Measurements from ENCODE around the gene DAZAP1.

The DAZAP1 gene

GRCh38 chr19:1361601-1362386, 45.6 kb upstream of the DAZAP1 start:
- no peak for TF ChIP-seq EZH2phosphoT487 (conservative IDR thresholded peaks at IDR 0.05; ENCODE audit: low read length)
- TF ChIP-seq, protein P1, sequence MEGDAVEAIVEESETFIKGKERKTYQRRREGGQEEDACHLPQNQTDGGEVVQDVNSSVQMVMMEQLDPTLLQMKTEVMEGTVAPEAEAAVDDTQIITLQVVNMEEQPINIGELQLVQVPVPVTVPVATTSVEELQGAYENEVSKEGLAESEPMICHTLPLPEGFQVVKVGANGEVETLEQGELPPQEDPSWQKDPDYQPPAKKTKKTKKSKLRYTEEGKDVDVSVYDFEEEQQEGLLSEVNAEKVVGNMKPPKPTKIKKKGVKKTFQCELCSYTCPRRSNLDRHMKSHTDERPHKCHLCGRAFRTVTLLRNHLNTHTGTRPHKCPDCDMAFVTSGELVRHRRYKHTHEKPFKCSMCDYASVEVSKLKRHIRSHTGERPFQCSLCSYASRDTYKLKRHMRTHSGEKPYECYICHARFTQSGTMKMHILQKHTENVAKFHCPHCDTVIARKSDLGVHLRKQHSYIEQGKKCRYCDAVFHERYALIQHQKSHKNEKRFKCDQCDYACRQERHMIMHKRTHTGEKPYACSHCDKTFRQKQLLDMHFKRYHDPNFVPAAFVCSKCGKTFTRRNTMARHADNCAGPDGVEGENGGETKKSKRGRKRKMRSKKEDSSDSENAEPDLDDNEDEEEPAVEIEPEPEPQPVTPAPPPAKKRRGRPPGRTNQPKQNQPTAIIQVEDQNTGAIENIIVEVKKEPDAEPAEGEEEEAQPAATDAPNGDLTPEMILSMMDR (IDR thresholded peaks at IDR 0.05; ENCODE audit: insufficient read depth, low read length, poor library complexity, severe bottlenecking) = no peak
- H3K4me2 ChIP-seq (ENCODE audit: low read depth, low read length, poor library complexity, severe bottlenecking) = no peak overlapping the region

GRCh38 chr19:1362387-1363257, 44.8 kb upstream of the DAZAP1 start:
- Histone ChIP-seq H3K9me3 (ENCODE audit: insufficient read depth, low read length) (no peaks in the 10 kb centered on the region), H2AFZ (ENCODE audit: low read depth, low read length, severe bottlenecking) (no peak overlapping the region), H4K20me1 (ENCODE audit: low read depth, low read length) (no peaks in the 10 kb centered on the region), H3K36me3 (ENCODE audit: low read length) (0 out of 2 replicates have a peak, but pooled peaks cover 3% of the 10 kb centered on the region), H3K4me3 (ENCODE audit: insufficient read depth, low read length, poor library complexity, severe bottlenecking) (no peak overlapping the region), H3K79me2 (ENCODE audit: insufficient read depth, low read length) (no peaks in the 10 kb centered on the region), H3K27me3 (ENCODE audit: low read length) (no peaks in the 10 kb centered on the region), H3K9ac (ENCODE audit: low read length) (no peak overlapping the region), H3K4me2 (ENCODE audit: low read depth, low read length, poor library complexity, severe bottlenecking) (no peak overlapping the region), H3K27ac (ENCODE audit: low read depth, low read length) (no peak overlapping the region), H3K9me2 (replicated peaks; ENCODE audit: insufficient read depth, low read length) (no peaks in the 10 kb centered on the region), H3F3A (ENCODE audit: insufficient read depth) (no peaks in the 10 kb centered on the region)
- TF ChIP-seq EZH2phosphoT487 (conservative IDR thresholded peaks at IDR 0.05; ENCODE audit: low read length) = no peak
- TF ChIP-seq, protein P1 (IDR thresholded peaks at IDR 0.05; ENCODE audit: insufficient read depth, low read length, poor library complexity, severe bottlenecking) = no peak

More at GRCh38 chr19:1361601-1362386, 45.6 kb upstream of the DAZAP1 start:
- Histone ChIP-seq H3K4me3 (ENCODE audit: insufficient read depth, low read length, poor library complexity, severe bottlenecking) (no peak overlapping the region), H3K27ac (ENCODE audit: low read depth, low read length) (no peak overlapping the region), H3K27me3 (ENCODE audit: low read length) (no peaks in the 10 kb centered on the region), H3K36me3 (ENCODE audit: low read length) (0 out of 2 replicates have a peak, but pooled peaks cover 7% of the 10 kb centered on the region), H2AFZ (ENCODE audit: low read depth, low read length, severe bottlenecking) (no peak overlapping the region), H3F3A (ENCODE audit: insufficient read depth) (no peaks in the 10 kb centered on the region), H3K9ac (ENCODE audit: low read length) (no peak overlapping the region), H3K9me3 (ENCODE audit: insufficient read depth, low read length) (no peaks in the 10 kb centered on the region), H4K20me1 (ENCODE audit: low read depth, low read length) (no peaks in the 10 kb centered on the region), H3K9me2 (replicated peaks; ENCODE audit: insufficient read depth, low read length) (no peaks in the 10 kb centered on the region), H3K79me2 (ENCODE audit: insufficient read depth, low read length) (no peaks in the 10 kb centered on the region)

- Histone ChIP-seq H3K36me3 (ENCODE audit: low read length) (0 out of 2 replicates have a peak, but pooled peaks cover 3% of the 10 kb centered on the region), H3K9me2 (replicated peaks; ENCODE audit: insufficient read depth, low read length) (no peaks in the 10 kb centered on the region), H4K20me1 (ENCODE audit: low read depth, low read length) (no peaks in the 10 kb centered on the region), H3K9ac (ENCODE audit: low read length) (no peak overlapping the region), H3K79me2 (ENCODE audit: insufficient read depth, low read length) (no peaks in the 10 kb centered on the region), H3K4me2 (ENCODE audit: low read depth, low read length, poor library complexity, severe bottlenecking) (no peak overlapping the region), H3K4me3 (ENCODE audit: insufficient read depth, low read length, poor library complexity, severe bottlenecking) (no peak overlapping the region), H2AFZ (ENCODE audit: low read depth, low read length, severe bottlenecking) (no peak overlapping the region), H3F3A (ENCODE audit: insufficient read depth) (no peaks in the 10 kb centered on the region), H3K27ac (ENCODE audit: low read depth, low read length) (no peak overlapping the region), H3K27me3 (ENCODE audit: low read length) (no peaks in the 10 kb centered on the region), H3K9me3 (ENCODE audit: insufficient read depth, low read length) (no peaks in the 10 kb centered on the region)
- no peak for TF ChIP-seq EZH2phosphoT487 (conservative IDR thresholded peaks at IDR 0.05; ENCODE audit: low read length)
- TF ChIP-seq, protein P1 (IDR thresholded peaks at IDR 0.05; ENCODE audit: insufficient read depth, low read length, poor library complexity, severe bottlenecking) = no peak
These were observed 43.8 kb upstream of the DAZAP1 start for GRCh38 chr19:1363599-1363998.
